ENCODE measurements around the gene PSMB11. TPM values are rescaled to one million over a fixed set of nuclear protein-coding genes. Genes with fewer than 3 reads are reported as not detected.

Gene PSMB11
- total RNA-seq, 1 experiment from 2014 or later, result not detected

GRCh38 chr14:23057757-23058653 is 16.0 kb downstream of the PSMB11 start:
- peaks cover 5% of the 10 kb centered on the region for H3K36me3 ChIP-seq (ENCODE audit: control insufficient read depth, insufficient read depth, low read length)
- TF ChIP-seq CTCF (IDR thresholded peaks at IDR 0.05; ENCODE audit: insufficient read depth in 1 of 2, low read depth in 1 of 2, low read length in 1 of 2, severe bottlenecking in 1 of 2, unreplicated experiment in 1 of 2), result peak; percentile 93 to 96
- no peaks in the 10 kb centered on the region for H3K9me3 ChIP-seq
- H3K4me3 Mint-ChIP-seq (ENCODE audit: unreplicated experiment), result peak overlapping the region; percentile 85
- peak overlapping the region; percentile 56 for H3K4me3 ChIP-seq (ENCODE audit: low read depth, low read length)
- H3K27me3 Mint-ChIP-seq (ENCODE audit: insufficient read depth, unreplicated experiment), result no peaks in the 10 kb centered on the region
- H3K4me1 Mint-ChIP-seq (ENCODE audit: low read depth, unreplicated experiment), result peaks cover 23% of the 10 kb centered on the region
- ChIA-PET CTCF (interaction anchor here (0.7 to 4.2 kb wide), 18 partner anchors 10 to 229 kb away, joined by 3 to 102 read pairs (median 6); partner anchors contain the start of genes ACIN1, AJUBA, C14orf119 and HAUS4), POLR2A (interaction anchor here (0.6 to 1.3 kb wide), 10 partner anchors 11 to 101 kb away, joined by 3 to 12 read pairs (median 5); partner anchors contain the start of genes ACIN1, AJUBA, C14orf119 and HAUS4)
- peak overlapping the region; percentile 68 for H3K27ac Mint-ChIP-seq (ENCODE audit: unreplicated experiment)
- peak; percentile 91 to 94 for DNase-seq
- no peaks in the 10 kb centered on the region for H3K27me3 ChIP-seq (replicated peaks; ENCODE audit: control insufficient read depth, insufficient read depth, low read length)
- no peaks in the 10 kb centered on the region for H3K9me3 Mint-ChIP-seq (ENCODE audit: unreplicated experiment)
- H3K4me1 ChIP-seq, result peaks cover 18% of the 10 kb centered on the region
- TSS peak; percentile 19 for BruUV-seq (replicated peaks)
- intact Hi-C loops (cut with micrococcal nuclease; ENCODE audit: unreplicated experiment), result loop anchor here (1.0 to 5.0 kb wide), 4 partner anchors 64 to 501 kb away; partner anchors contain the start of gene PRMT5
- H3K36me3 Mint-ChIP-seq (ENCODE audit: insufficient read depth, unreplicated experiment), result peaks cover 61% of the 10 kb centered on the region

GRCh38 chr14:23058654-23059504 is 16.9 kb downstream of the PSMB11 start:
- H3K4me3 ChIP-seq (ENCODE audit: low read depth, low read length), result no peak overlapping the region
- Mint-ChIP-seq H3K9me3 (ENCODE audit: unreplicated experiment) (no peaks in the 10 kb centered on the region), H3K27me3 (ENCODE audit: insufficient read depth, unreplicated experiment) (no peaks in the 10 kb centered on the region), H3K36me3 (ENCODE audit: insufficient read depth, unreplicated experiment) (peaks cover 69% of the 10 kb centered on the region), H3K27ac (ENCODE audit: unreplicated experiment) (peak overlapping the region; percentile 3), H3K4me1 (ENCODE audit: low read depth, unreplicated experiment) (peaks cover 30% of the 10 kb centered on the region), H3K4me3 (ENCODE audit: unreplicated experiment) (no peak overlapping the region)
- ChIA-PET CTCF (interaction anchor here (0.7 to 4.2 kb wide), 19 partner anchors 10 to 228 kb away, joined by 3 to 102 read pairs (median 6); partner anchors contain the start of genes ACIN1, AJUBA, C14orf119 and HAUS4), POLR2A (interaction anchor here (0.6 to 1.3 kb wide), 7 partner anchors 10 to 102 kb away, joined by 3 to 12 read pairs (median 5); partner anchors contain the start of genes AJUBA, C14orf119 and HAUS4)
- no peaks in the 10 kb centered on the region for H3K27me3 ChIP-seq (replicated peaks; ENCODE audit: control insufficient read depth, insufficient read depth, low read length)
- intact Hi-C loops (cut with micrococcal nuclease; ENCODE audit: unreplicated experiment), result loop anchor here (1.0 to 5.0 kb wide), 3 partner anchors 65 to 502 kb away; no protein-coding TSS in a partner anchor
- H3K36me3 ChIP-seq (ENCODE audit: control insufficient read depth, insufficient read depth, low read length), result peaks cover 7% of the 10 kb centered on the region
- DNase-seq, result no peak
- H3K9me3 ChIP-seq, result no peaks in the 10 kb centered on the region
- BruUV-seq (replicated peaks), result TSS peak; percentile 72
- no peak for TF ChIP-seq CTCF (IDR thresholded peaks at IDR 0.05; ENCODE audit: insufficient read depth in 1 of 2, low read depth in 1 of 2, low read length in 1 of 2, severe bottlenecking in 1 of 2, unreplicated experiment in 1 of 2)
- H3K4me1 ChIP-seq, result peaks cover 23% of the 10 kb centered on the region

All from Caco-2 (cell line).